Loucy (cell line): Measurements from ENCODE around the gene STK38L.

Source experiments
- EZH2phosphoT487 ChIP-seq: fragments of 200-600 bp; IDR thresholded peaks from 2 replicates; pipeline ENCODE4 v1.6.1; 2018; ENCODE audit warnings: antibody characterized with exemption, mild to moderate bottlenecking, moderate library complexity, borderline replicate concordance
- TF ChIP-seq, protein P1 (sequence below): fragments of 200-600 bp; sonication (generic); conservative IDR thresholded peaks from 2 replicates; pipeline ENCODE4 v1.5.1; 2014; ENCODE audit warnings: mild to moderate bottlenecking, antibody characterized with exemption, low read length

- TF ChIP-seq, protein P1, sequence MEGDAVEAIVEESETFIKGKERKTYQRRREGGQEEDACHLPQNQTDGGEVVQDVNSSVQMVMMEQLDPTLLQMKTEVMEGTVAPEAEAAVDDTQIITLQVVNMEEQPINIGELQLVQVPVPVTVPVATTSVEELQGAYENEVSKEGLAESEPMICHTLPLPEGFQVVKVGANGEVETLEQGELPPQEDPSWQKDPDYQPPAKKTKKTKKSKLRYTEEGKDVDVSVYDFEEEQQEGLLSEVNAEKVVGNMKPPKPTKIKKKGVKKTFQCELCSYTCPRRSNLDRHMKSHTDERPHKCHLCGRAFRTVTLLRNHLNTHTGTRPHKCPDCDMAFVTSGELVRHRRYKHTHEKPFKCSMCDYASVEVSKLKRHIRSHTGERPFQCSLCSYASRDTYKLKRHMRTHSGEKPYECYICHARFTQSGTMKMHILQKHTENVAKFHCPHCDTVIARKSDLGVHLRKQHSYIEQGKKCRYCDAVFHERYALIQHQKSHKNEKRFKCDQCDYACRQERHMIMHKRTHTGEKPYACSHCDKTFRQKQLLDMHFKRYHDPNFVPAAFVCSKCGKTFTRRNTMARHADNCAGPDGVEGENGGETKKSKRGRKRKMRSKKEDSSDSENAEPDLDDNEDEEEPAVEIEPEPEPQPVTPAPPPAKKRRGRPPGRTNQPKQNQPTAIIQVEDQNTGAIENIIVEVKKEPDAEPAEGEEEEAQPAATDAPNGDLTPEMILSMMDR = no peak
- TF ChIP-seq EZH2phosphoT487 = no peak
These were observed 100.7 kb downstream of the STK38L start for GRCh38 chr12:27344760-27345159.
